Stimulated activated CD4-positive, alpha-beta T cell treated with anti-CD3 and anti-CD28 coated beads, Interleukin-15, amount 100 ng/mL, for 1 hour (primary cell): ENCODE data around the gene ARL3.
"Not testable (repeated sequence)": the region's sequence is repeated elsewhere in the genome, so short reads cannot be mapped to it uniquely, and the experiment has no call there.

Source experiments
- DNase-seq, 2 donors: peaks; one replicate each; pipeline ENCODE4 v3.0.0-alpha.2; 2020; ENCODE audit warnings: low read depth in 1 of 2, low spot score in 1 of 2

ARL3 gene

DNA sequence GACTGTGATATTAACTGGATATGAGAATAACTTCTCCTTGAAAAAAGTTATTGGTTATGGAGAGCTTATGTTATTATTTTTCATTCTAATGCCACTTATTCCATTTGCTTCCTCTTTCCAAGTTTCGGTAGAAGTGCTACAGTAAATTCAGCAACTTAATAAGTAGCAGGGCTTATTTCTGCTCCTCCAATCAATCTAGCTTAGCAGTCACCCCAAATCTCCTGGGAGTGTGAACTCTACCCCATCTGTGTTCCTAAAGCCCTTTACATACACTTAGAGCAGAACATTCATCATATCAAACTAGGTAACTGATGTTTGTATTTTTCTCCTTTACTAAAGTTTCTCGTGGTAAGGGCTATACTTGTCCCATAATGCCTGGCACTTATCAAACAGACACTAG lies 8.7 kb downstream of the ARL3 start:
- no peak for DNase-seq

DNA sequence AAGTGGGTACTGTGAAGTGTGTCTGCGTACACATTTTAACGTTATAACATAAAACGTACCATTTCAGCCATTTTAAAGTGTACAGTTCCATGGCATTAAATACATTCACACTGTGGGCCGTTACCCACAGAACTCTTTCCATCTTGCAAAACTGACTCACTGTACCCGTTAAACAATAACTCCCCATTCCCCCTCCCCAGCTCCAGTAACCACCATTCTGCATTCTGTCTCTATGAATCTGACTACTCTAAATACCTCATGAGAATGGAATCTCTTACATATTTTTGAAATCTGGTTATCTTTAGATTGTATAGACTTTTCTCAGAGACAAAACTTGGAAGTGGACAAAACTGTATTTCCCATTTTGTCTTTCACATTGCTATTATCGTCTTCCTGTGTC lies 9.3 kb downstream of the ARL3 start:
- DNase-seq, result no peak

DNA sequence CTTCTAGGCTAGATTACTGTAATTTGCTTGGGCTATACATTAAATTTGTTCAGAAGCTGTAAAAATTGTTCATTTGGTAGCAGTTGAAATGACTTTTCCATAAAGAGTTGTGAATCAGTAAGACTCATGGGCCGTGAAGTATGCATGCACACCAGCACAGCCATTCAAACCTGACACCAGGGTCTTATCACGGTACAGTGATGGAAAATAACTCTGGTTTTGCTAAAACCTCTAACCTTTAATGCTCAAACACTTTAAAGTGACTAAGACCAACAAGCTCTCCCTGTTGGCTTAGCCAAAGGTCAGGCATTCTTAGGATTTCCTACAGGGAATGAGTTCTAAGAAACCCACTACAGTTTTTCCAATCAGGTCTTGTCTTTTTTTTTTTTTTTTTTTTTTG lies 11.5 kb downstream of the ARL3 start:
- DNase-seq, result no peak

DNA sequence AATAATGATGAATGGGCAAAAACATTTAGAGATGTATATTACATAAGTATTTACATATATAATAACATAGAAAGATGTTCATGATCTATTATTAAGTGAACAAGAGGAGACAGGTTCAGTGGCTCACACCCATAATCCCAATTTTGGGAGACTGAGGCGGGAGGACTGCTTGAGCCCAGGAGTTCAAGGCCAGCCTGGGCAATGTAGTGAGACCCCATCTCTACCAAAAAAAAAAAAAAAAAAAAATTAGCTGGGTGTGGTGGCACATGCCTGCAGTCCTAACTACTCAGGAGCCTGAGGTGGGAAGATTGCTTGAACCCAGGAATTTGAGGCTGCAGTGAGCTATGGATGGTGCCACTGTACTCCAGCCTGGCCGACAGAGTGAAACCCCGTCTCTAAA lies 12.4 kb downstream of the ARL3 start:
- DNase-seq, result no peak

DNA sequence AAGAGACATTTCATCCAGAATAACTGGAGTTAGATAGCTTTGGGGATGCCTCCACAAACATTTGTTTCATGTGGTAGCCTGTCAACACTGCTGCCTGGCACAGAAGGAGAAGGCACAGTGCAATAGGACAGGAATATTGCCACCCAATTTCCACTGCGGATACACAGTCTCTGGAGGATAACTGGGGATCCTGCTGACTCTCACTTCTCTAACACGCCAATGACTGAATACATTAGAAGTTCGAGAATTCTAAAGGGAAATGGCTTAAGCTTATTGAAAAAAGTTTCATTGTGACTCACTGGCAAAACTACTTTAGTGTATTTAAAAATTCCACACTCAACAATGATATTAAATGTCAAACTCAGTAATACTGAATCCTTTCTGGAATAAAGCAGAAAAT lies 12.9 kb downstream of the ARL3 start:
- DNase-seq, result no peak

GRCh38 chr10:102698894-102699293 lies 15.3 kb downstream of the ARL3 start:
- no peak for DNase-seq

- no peak for DNase-seq
These were observed 17.5 kb downstream of the ARL3 start for GRCh38 chr10:102696736-102697135.

- DNase-seq, result not testable (repeated sequence)
These were observed 18.8 kb downstream of the ARL3 start for GRCh38 chr10:102695401-102695800.

DNA sequence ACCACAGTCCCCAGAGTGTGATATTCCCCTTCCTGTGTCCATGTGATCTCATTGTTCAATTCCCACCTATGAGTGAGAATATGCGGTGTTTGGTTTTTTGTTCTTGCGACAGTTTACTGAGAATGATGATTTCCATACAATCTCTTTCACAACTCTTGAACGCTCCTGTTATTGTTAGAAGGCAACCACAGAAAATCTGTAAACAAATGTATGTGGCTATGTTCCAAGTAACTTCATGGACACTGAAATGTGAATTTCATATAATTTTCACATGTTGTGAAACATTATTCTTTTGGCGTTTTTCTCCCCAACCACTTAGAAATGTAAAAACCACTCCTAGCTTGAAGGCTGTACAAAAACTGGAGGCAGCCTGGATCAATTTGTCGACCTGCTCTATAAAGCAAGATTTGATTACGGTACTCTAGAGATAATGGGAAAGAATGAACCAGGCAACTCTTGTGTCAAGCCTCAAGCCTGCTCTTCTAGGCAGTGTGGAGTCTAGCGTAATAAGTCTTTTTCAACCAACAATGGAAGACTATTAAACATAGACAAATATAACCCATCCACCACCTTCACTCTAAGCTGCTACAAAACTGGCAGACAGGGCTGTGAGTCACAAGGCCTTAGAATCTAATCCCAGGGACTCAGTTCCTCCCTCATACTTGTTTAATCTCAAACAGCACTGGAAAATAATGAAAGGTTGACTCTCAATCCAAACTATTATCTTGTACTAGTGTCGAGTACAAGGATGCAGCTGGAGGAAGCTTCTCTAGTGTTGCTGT lies 22.7 kb downstream of the ARL3 start:
- DNase-seq, result no peak

DNA sequence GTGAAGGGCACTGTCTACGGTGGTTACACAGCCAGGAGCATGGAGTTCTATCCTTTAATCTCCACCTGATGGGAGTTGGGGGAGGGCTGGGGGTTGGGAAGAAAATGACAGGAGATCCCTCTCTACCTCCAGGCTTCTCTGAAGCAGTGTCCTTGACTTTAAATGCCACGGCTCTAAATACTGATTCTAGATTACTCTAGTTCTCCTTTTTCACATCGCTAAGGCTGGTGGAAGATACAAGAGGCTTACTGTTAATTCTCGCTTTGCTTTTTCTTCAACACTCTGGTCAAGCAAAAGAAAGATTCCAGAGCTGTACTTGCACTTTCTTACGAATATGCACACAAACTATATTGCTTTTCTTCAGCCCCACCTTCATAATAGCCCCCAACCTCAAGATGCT lies 30.5 kb downstream of the ARL3 start:
- no peak for DNase-seq

GRCh38 chr10:102682981-102683380 lies 31.2 kb downstream of the ARL3 start:
- DNase-seq, result no peak

GRCh38 chr10:102682416-102682815 lies 31.8 kb downstream of the ARL3 start:
- no peak for DNase-seq

DNA sequence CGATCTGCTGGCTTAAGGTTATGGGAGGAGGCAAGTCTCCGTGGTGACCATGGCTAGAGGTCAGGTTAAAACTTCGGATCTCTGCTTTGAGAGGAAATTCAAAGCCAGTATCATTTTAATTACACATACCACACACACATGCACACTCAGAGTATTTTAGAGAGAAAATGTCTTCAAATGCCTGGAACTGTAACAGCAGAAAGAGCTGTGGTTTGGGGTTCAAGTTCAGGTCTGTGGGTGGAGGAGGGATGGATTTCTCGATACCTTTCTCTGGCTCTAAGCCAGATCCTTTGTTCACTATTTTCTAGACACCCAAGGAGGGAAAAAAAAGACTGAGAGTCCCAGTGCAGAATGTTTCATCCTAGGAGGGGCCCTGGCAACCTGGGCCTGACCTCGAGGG lies 32.5 kb downstream of the ARL3 start:
- no peak for DNase-seq

- no peak for DNase-seq
These were observed 34.6 kb downstream of the ARL3 start for GRCh38 chr10:102679596-102679995.

GRCh38 chr10:102678842-102679289 lies 35.3 kb downstream of the ARL3 start:
- DNase-seq, result no peak

DNA sequence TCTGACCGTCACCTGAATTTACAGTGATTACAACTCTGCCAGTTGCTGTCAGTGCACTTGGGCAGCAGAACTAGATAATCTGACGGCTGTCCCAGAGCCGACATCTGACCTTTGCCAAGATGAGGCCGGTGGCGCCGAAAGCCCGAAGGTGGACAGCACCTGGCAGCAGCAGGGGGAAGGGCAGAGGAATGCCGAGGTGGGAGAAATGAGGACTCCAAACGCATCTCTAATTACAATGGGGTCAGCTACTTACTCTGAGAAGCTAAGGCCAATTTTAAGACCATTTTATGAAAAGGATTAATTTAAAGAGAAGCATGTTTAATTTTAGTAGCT lies 36.2 kb downstream of the ARL3 start:
- no peak for DNase-seq

DNA sequence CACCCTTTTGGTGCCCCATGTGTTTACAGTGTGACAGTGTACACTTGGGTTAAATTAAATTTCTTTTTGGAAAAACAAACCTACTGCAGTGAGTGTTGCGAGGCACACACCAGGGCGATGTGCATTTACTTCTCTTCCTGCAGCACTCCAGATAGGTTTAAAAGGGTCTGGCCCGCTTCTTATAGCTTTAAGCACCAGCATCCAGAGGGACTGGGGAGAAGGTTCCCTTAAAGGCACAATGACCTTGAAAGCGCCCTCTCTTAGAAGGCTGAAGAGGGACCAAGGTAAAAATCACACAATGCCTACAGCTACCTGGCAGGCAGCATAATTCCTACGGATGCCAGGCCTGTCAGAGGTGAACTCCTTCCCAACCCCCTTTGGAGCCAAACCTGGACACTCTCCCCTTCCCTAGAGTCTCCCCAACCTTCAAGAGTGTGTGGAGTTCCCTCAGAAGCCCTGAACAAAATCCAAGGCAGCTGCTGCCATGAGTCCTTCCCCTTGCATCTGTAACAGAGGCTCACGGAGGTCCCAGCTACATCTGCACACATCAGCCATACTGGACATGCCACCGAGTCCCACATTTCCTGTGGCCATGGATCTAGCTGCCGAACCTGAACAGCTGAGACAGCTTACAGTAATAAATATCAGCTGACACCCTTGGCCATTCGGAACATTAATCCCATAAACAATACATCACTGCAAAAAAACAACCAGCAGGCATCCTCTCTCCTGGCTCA lies 36.7 kb downstream of the ARL3 start:
- no peak for DNase-seq

- no peak for DNase-seq
These were observed 37.5 kb downstream of the ARL3 start for GRCh38 chr10:102676534-102677315.

DNA sequence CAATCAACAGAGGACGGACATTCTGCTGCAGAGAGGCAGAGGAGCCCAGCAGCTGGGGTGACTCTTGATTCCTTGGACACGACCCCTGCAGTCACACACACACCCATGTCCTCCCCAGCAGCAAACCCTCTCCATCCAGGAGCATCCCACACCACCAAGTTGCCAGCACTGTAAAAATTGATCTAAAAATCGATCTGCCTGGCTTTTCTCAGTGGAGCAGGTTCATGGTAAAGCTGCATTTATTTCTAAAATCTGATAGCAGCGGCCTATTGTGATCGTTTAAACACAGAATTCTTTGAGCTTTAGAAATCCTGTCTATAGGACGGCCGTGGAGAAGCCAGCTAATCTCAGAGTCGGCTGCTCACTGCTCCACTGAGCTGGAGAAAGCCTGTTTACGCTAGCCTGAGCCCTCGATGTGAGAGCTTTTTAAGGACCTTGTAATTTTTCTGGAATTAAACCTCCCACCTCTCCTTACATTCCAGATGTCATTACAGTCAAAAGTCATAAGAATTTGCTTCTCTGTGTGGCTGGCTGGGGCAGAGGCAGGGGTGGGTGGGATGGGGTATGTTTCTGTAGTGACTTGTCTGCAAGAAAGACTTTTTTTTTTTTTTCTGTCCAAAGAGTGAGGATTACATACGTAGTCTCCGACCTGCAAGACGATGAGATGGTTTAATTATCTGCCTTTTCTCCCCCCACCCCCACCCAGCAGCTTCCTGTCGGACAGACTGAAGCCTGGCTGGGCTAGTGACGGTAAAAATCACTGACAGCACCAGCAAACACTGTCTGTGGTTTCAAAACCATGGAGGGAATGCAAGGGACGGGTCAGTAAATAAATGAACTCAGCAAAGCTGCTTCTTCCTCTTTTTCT lies 38.3 kb downstream of the ARL3 start:
- DNase-seq, result no peak

GRCh38 chr10:102675011-102675665 lies 39.1 kb downstream of the ARL3 start:
- DNase-seq, result no peak

DNA sequence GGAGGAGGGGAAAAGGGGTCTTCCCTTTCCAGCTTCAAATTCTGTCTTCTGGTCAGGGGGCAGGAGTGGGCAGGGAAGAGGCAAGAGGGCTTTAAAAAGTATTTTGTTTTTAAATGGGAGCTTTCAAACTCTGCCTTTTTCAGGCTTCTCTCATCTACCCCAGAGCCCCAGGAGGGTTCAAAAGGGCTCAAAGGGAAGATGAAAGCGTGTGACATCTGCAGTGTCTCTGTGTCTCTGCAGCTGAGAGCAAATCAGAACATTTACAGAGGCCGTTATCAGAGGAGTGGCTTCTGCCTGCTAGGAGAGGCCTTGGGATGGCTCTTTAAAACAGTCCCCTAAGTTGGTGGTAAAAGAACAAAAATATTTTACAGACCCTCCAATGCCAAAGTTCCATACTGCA lies 39.6 kb downstream of the ARL3 start:
- no peak for DNase-seq
